Erythroblast (primary cell): ENCODE data around the gene TRPC3.

ENCODE experiments used
- GATA1 ChIP-seq: IDR thresholded peaks from 2 replicates; pipeline ENCODE4 v1.6.1; 2011; ENCODE audit warnings: low read depth, mild to moderate bottlenecking, control low read depth, low read length, moderate library complexity
- POLR2A ChIP-seq: IDR thresholded peaks from 2 replicates; pipeline ENCODE4 v1.6.1; 2011; ENCODE audit warnings: mild to moderate bottlenecking, low read length

GRCh38 chr4:121975784-121976183 is 23.9 kb upstream of the TRPC3 start:
- TF ChIP-seq POLR2A (no peak), GATA1 (no peak)
